ENCODE data around the gene USP5.

DNA sequence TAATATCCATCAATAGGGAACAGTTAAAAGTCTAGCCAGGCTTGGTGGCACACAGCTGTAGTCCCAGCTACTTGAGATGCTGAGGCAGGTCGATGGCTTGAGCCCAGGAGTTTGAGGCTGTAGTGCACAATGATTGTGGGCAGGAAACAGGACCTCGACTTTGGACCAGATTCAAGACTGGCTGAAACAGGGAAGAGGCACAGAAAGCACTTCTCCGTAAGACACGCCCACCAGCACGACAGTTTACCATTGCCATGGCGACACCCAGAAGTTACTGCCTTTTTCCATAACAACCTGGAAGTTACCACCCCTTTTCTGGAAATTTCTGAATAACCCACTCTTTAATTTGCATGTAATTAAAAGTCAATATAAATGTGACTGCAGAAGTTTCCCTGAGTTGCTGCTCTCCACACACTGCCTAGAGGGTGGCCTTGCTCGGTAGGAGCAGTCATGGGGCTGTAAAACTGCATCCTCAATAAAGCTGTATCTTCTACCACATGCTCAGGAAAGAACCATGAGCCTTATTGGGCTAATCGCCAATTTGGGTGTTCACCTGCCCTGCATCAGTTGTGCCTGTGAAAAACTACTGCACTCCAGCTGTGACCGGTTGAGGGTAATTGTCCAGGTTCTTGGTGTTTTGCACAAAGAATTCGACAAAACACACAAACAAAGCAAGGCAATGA lies 48.0 kb downstream of the USP5 start:
- no peak for TF ChIP-seq POLR2A (IDR thresholded peaks at IDR 0.05)
- TF ChIP-seq, protein P1, sequence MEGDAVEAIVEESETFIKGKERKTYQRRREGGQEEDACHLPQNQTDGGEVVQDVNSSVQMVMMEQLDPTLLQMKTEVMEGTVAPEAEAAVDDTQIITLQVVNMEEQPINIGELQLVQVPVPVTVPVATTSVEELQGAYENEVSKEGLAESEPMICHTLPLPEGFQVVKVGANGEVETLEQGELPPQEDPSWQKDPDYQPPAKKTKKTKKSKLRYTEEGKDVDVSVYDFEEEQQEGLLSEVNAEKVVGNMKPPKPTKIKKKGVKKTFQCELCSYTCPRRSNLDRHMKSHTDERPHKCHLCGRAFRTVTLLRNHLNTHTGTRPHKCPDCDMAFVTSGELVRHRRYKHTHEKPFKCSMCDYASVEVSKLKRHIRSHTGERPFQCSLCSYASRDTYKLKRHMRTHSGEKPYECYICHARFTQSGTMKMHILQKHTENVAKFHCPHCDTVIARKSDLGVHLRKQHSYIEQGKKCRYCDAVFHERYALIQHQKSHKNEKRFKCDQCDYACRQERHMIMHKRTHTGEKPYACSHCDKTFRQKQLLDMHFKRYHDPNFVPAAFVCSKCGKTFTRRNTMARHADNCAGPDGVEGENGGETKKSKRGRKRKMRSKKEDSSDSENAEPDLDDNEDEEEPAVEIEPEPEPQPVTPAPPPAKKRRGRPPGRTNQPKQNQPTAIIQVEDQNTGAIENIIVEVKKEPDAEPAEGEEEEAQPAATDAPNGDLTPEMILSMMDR (IDR thresholded peaks at IDR 0.05), result no peak

Measured in heart left ventricle (tissue), 13 donors.